Upper lobe of right lung (tissue), 1 donor: Measurements from ENCODE around the gene TLN1. TPM values are rescaled to one million over a fixed set of nuclear protein-coding genes. Genes with fewer than 3 reads are reported as not detected.

Source experiments
- ATAC-seq: fragments of 200-7000 bp; cut with Tn5 transposase; one replicate; pipeline ENCODE4 v1.9.1; 2020; ENCODE audit warnings: mild to moderate bottlenecking, moderate library complexity
- DNase-seq: peaks from one replicate; pipeline ENCODE4 v3.0.0-alpha.2; 2020
- H3K27ac ChIP-seq: fragments of 200-600 bp; one replicate; pipeline ENCODE4 v1.8.0; 2022
- H3K27me3 ChIP-seq: fragments of 200-600 bp; one replicate; pipeline ENCODE4 v1.8.0; 2022; ENCODE audit warnings: mild to moderate bottlenecking
- H3K36me3 ChIP-seq: fragments of 200-600 bp; one replicate; pipeline ENCODE4 v1.8.0; 2022
- H3K4me1 ChIP-seq: fragments of 200-600 bp; one replicate; pipeline ENCODE4 v1.8.0; 2022
- H3K4me3 ChIP-seq: fragments of 200-600 bp; one replicate; pipeline ENCODE4 v1.8.0; 2022; ENCODE audit warnings: mild to moderate bottlenecking
- H3K9me3 ChIP-seq: fragments of 200-600 bp; one replicate; pipeline ENCODE4 v1.8.0; 2022
- intact Hi-C: fragments of 100-400 bp; cut with DNase I; formaldehyde crosslinking; loops from one replicate; pipeline ENCODE4 v1.11.0; 2022
- total RNA-seq: library from RNA; stranded (reverse); fragmentation: NEBNext Ultra II Directional; extraction: Animal tissue kit (Norgen Biotek cat#: 25700); gene quantifications from one replicate; pipeline ENCODE4 v1.2.1, GENCODE V29; 2021
- TF ChIP-seq, protein P1 (sequence below): fragments of 200-600 bp; IDR thresholded peaks from one replicate; pipeline ENCODE4 v1.8.0; 2022; ENCODE audit warnings: antibody characterized with exemption
- donor health status: DM: no; HTN: yes; CAD: no; lungs with severe emphysema.

TLN1 gene
- total RNA-seq, 1 donor from 2014 or later = 439 TPM

DNA sequence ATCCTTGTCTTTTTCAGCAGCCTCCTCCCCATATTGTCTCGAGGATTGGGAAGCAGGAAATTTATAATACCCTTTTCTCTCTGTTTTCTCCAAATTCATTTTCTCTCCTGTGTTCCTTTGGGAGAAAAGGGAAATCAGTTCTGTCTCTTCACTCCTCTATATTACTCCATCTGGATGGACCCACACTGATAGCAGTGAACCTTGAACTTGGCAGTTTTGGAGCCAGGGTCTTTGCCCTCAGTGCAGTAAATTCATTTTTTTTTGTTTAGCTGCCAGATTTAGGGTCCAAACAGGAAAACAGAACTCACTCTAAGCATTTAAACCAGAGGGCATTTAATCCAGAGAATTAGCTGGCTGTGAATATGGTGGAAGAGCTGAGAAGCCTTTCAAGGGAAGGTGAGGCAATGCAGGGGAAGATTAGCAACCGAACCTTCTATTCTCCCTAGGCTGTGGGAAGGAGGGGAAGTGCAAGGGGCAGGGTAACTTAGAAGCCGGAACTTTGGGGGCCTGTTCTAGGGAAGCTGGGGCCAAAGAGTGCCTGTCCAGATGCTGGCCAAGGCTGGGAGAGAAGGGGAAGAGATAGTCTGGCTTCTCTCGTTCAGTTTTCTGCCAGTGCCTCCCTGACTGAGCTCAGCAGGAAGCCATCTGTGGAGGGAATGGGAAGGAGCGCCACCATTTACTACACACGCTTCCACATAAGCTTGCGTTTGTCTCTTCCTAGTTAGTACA, 43.1 kb upstream of the TLN1 start:
- H3K27ac ChIP-seq = no peak overlapping the region
- no peaks in the 10 kb centered on the region for H3K9me3 ChIP-seq
- no peak for DNase-seq
- H3K36me3 ChIP-seq = no peaks in the 10 kb centered on the region
- peak; percentile 89 for ATAC-seq
- H3K27me3 ChIP-seq = no peaks in the 10 kb centered on the region
- no peak overlapping the region for H3K4me3 ChIP-seq
- intact Hi-C loops = no loop called here
- TF ChIP-seq, protein P1, sequence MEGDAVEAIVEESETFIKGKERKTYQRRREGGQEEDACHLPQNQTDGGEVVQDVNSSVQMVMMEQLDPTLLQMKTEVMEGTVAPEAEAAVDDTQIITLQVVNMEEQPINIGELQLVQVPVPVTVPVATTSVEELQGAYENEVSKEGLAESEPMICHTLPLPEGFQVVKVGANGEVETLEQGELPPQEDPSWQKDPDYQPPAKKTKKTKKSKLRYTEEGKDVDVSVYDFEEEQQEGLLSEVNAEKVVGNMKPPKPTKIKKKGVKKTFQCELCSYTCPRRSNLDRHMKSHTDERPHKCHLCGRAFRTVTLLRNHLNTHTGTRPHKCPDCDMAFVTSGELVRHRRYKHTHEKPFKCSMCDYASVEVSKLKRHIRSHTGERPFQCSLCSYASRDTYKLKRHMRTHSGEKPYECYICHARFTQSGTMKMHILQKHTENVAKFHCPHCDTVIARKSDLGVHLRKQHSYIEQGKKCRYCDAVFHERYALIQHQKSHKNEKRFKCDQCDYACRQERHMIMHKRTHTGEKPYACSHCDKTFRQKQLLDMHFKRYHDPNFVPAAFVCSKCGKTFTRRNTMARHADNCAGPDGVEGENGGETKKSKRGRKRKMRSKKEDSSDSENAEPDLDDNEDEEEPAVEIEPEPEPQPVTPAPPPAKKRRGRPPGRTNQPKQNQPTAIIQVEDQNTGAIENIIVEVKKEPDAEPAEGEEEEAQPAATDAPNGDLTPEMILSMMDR = no peak
- peaks cover 19% of the 10 kb centered on the region for H3K4me1 ChIP-seq

DNA sequence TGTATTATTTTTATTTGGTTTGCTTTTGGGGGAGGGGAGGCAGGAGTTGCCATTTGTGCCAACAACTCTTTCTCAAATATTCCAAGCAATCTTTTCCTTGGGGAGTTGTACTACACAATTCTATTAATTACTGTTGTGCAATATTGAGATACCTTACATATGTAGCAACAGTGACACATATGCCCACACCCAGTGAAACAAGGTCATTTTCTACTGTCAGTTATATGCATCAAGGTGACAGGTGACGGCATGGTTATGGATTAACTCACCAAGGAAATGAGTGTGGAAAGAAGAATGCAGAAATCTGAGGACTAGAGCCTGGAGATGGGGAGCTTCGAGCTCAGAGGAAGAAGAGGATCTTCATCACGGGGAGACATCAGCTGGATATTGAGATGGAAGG, 39.9 kb upstream of the TLN1 start:
- Histone ChIP-seq H3K27ac (no peak overlapping the region), H3K4me1 (peaks cover 19% of the 10 kb centered on the region), H3K4me3 (no peak overlapping the region), H3K9me3 (no peaks in the 10 kb centered on the region), H3K27me3 (no peaks in the 10 kb centered on the region), H3K36me3 (no peaks in the 10 kb centered on the region)
- ATAC-seq (no peak), DNase-seq (no peak)
- intact Hi-C loops = no loop called here
- TF ChIP-seq, protein P1 = no peak

DNA sequence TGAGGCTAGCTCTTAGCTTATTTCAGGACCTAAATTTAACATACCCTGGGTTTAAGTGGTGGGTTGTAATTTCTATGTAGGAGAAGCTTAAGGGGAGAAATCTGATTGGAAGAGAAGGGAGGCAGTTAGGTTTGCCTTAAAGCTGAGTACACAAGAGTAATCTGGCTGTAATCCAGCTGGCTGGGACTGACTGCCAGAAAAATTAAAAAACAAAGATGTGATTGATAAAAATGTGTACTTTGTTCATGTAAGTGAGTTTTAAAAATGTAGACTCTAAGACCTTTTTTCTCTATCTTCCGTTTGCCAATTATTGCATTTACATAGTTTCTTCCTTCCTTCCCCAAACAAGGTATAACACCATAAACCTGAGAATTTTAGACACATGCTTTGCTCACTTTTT, 39.5 kb upstream of the TLN1 start:
- Histone ChIP-seq H3K9me3 (no peaks in the 10 kb centered on the region), H3K27me3 (no peaks in the 10 kb centered on the region), H3K36me3 (no peaks in the 10 kb centered on the region), H3K4me3 (peak overlapping the region; percentile 8), H3K4me1 (peaks cover 19% of the 10 kb centered on the region), H3K27ac (peak overlapping the region; percentile 53)
- TF ChIP-seq, protein P1 = no peak
- intact Hi-C loops = no loop called here
- DNase-seq (no peak), ATAC-seq (no peak)

DNA sequence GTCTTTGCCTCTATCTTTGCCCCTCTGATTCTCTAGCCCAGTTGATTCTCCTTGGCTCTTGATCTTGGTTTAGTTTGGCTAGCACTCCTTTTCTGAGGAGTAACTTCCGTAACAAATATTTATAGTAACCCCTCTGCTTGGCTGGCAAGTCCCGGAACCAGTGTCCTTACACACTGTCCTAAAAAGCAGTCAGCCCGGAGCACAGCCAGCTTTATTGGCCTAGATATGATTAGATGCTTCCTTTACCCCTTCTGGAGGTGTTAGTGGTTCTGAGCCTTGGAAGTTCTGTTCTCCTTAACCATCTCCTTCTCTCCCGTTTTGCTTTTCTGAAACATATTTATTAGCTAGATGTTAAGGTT, 39.1 kb upstream of the TLN1 start:
- intact Hi-C loops = no loop called here
- peak; percentile 68 for ATAC-seq
- DNase-seq = no peak
- Histone ChIP-seq H3K4me3 (peak overlapping the region; percentile 8), H3K9me3 (no peaks in the 10 kb centered on the region), H3K27me3 (no peaks in the 10 kb centered on the region), H3K4me1 (peaks cover 19% of the 10 kb centered on the region), H3K27ac (peak overlapping the region; percentile 53), H3K36me3 (no peaks in the 10 kb centered on the region)
- TF ChIP-seq, protein P1 = no peak

DNA sequence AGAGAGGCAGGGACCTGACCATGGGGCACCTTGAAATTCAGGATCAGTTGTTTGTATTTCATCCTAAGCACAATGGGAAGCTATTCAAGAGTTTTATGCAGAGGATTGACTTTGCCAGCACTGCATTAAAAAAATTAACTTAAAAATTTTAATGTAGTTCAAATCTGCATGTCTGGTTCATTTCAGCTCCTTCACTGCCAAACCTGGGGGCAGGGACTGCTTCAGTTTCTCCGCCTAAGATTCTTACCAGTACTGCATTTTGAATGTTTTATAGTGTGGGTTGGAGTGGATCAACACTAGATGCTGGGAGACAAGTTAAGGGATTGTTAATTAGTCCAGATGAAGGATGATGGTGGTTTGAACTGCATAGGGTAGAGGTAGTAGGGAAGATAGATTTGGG, 37.8 kb upstream of the TLN1 start:
- no peaks in the 10 kb centered on the region for H3K9me3 ChIP-seq
- H3K27me3 ChIP-seq = no peaks in the 10 kb centered on the region
- no peak overlapping the region for H3K27ac ChIP-seq
- H3K4me3 ChIP-seq = no peak overlapping the region
- H3K36me3 ChIP-seq = no peaks in the 10 kb centered on the region
- TF ChIP-seq, protein P1 = no peak
- peaks cover 19% of the 10 kb centered on the region for H3K4me1 ChIP-seq
- ATAC-seq (no peak), DNase-seq (no peak)
- intact Hi-C loops = no loop called here

DNA sequence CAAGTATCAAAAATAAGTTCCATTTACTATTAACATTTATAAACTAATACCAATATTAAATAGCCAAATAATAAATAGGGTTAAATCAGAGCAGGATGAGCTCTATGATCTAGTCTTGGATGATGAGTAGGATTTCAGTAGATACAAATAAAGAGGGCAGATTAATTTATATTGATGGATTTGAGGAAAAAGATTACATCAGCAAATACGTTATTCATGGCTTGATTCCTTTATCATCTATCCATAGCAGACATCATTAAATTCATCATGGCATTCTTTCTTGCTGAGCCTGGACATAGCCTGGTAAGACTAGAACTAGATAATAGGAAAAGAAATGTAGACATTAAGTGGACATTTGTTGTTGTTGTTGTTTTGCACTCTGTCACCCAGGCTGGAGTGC, 35.5 kb upstream of the TLN1 start:
- no peak for DNase-seq
- Histone ChIP-seq H3K27me3 (no peaks in the 10 kb centered on the region), H3K27ac (no peak overlapping the region), H3K4me3 (no peak overlapping the region), H3K4me1 (peaks cover 19% of the 10 kb centered on the region), H3K36me3 (no peaks in the 10 kb centered on the region), H3K9me3 (no peaks in the 10 kb centered on the region)
- ATAC-seq = no peak
- TF ChIP-seq, protein P1 = no peak
- intact Hi-C loops = no loop called here
